HG02759 (cell line): ENCODE measurements around the gene MRPL44.
A peak's percentile ranks its signal among the peaks of the same experiment; 100 is the strongest.

Experiments
- ATAC-seq: cut with Tn5 transposase; IDR thresholded peaks from one replicate; pipeline ENCODE4 v1.9.1; 2021; ENCODE audit warnings: mild to moderate bottlenecking, moderate library complexity; ENCODE audit not compliant: unreplicated experiment

Gene MRPL44

GRCh38 chr2:223969856-223970255, 12.6 kb downstream of the MRPL44 start:
- no peak for ATAC-seq

- ATAC-seq, result peak; percentile 83
These were observed 13.3 kb downstream of the MRPL44 start for GRCh38 chr2:223970343-223971128.

- ATAC-seq, result no peak
These were observed 14.5 kb downstream of the MRPL44 start for GRCh38 chr2:223971731-223972130.

- ATAC-seq, result no peak
These were observed 15.4 kb downstream of the MRPL44 start for GRCh38 chr2:223972656-223973102.

- ATAC-seq, result no peak
These were observed 16.3 kb downstream of the MRPL44 start for GRCh38 chr2:223973606-223974005.

- no peak for ATAC-seq
These were observed 19.5 kb downstream of the MRPL44 start for GRCh38 chr2:223976635-223977226.

- no peak for ATAC-seq
These were observed 21.2 kb downstream of the MRPL44 start for GRCh38 chr2:223978451-223978850.

- ATAC-seq, result no peak
These were observed 22.6 kb downstream of the MRPL44 start for GRCh38 chr2:223979730-223980396.

GRCh38 chr2:223980397-223980735, 23.1 kb downstream of the MRPL44 start:
- ATAC-seq, result no peak

GRCh38 chr2:223980803-223981202, 23.5 kb downstream of the MRPL44 start:
- no peak for ATAC-seq

- ATAC-seq, result no peak
These were observed 24.0 kb downstream of the MRPL44 start for GRCh38 chr2:223981241-223981640.

GRCh38 chr2:223989206-223989855, 32.1 kb downstream of the MRPL44 start:
- no peak for ATAC-seq

- no peak for ATAC-seq
These were observed 32.6 kb downstream of the MRPL44 start for GRCh38 chr2:223989856-223990232.

GRCh38 chr2:223991611-223992010, 34.3 kb downstream of the MRPL44 start:
- ATAC-seq, result no peak

- ATAC-seq, result peak; percentile 80
These were observed 36.5 kb downstream of the MRPL44 start for GRCh38 chr2:223993634-223994232.

- no peak for ATAC-seq
These were observed 37.4 kb downstream of the MRPL44 start for GRCh38 chr2:223994562-223995162.

- no peak for ATAC-seq
These were observed 38.3 kb downstream of the MRPL44 start for GRCh38 chr2:223995569-223995968.

GRCh38 chr2:223996391-223996790, 39.1 kb downstream of the MRPL44 start:
- no peak for ATAC-seq

- no peak for ATAC-seq
These were observed 40.7 kb downstream of the MRPL44 start for GRCh38 chr2:223997938-223998337.

- no peak for ATAC-seq
These were observed 41.7 kb downstream of the MRPL44 start for GRCh38 chr2:223998948-223999347.

- ATAC-seq, result no peak
These were observed 42.6 kb downstream of the MRPL44 start for GRCh38 chr2:223999862-224000261.
